Measurements from ENCODE around the gene ZNF536.
"Not testable (repeated sequence)": the region's sequence is repeated elsewhere in the genome, so short reads cannot be mapped to it uniquely, and the experiment has no call there.

Gene ZNF536

GRCh38 chr19:30391554-30392551, 19.7 kb downstream of the ZNF536 start:
- no peak for DNase-seq

- no peak for DNase-seq
Observed at GRCh38 chr19:30393046-30393445, 20.9 kb downstream of the ZNF536 start.

- DNase-seq, result no peak
Observed at GRCh38 chr19:30393729-30394480, 21.7 kb downstream of the ZNF536 start.

- no peak for DNase-seq
Observed at GRCh38 chr19:30394481-30395151, 22.4 kb downstream of the ZNF536 start.

- DNase-seq, result no peak
Observed at GRCh38 chr19:30395283-30395682, 23.1 kb downstream of the ZNF536 start.

- not testable (repeated sequence) for DNase-seq
Observed at GRCh38 chr19:30398539-30398938, 26.4 kb downstream of the ZNF536 start.

DNA sequence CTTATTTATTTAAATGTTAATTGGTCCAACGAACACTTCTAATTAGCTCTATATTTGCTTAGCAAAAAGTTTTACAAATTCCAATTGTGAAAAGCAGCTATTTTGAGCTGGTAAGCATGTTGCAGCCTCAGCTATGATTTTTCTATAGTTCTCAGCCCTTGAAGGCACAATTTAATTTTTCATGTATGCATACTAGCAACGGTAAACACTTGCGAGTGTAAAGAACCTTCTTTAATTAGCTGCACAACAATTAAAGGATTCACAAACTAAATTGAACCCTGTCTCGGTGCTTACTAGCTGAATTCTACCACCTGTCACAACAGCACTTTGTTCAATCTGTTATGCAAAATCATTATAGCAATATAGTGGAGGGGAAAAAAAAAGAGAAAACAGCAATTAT, 29.8 kb downstream of the ZNF536 start:
- DNase-seq, result no peak

DNA sequence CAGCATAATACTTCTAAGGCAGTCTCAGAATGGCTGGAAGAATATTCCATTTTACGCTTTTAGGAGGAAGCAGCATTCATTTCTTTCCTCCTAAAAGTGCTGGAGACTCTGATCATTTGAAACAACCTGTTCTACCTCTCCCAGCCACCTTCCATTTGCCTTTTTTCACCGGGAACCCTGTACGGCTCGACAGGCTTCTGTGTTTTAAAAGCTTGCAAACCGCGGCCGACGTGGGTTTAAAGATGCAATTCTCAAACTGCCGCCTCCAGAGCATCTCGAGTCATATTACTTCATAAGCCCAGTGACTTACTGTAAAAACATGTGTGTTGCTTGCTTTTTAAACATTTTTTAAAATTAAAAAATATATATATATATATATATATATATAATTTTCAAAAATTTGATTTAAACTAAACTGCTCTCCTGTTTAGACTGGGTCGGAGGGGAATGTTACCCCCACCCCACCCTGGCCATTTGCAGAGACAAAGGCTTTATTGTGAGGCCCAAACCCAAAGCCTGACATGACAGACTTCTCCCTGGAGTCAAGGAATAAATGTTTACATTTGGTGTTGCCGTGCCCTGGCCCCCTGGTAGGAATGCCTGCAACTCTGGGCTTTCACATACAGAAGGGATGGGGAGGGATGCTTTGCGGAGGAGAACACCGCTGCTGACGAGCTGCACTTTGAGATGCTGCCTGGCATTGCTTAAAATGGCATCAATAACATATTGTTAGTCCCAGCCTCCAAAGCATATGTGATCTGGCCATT, 30.4 kb downstream of the ZNF536 start:
- DNase-seq, result no peak

DNA sequence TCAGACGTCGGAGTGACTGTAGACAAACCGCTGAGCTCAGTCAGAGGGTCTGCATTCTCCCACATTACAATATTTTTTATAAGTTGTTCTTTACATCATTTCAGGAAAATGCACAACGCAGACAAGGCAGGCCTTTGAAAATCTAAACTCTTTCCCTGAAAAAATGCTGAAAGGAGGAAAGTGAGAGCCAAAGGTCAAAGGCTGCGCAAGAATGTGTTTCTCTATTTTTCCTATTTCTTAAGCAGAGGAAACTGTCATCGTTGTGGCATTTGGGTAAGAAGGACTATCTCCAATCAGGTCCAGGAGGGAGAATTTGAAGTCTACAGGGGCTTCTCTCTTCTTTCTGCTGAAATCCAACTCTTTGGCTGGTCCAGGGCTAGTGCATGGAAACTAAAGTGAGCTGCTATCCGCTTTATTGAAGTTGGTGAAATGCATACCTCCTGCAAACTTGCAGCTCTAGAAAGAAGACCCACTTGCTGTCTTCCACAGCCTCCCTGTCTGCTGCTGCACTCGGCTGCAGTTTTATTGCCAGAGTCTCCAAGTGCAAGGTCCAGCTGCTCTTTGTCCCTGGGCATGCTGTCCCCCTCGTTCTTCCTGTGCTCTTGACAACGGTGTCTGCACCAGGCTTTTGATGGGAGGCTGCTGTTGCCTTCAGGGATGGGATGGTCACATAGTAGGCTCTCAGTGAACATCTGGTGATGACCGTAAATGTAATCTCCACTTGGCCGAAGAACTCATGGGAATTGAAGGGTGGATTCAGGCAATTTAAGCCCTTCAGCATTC, 31.2 kb downstream of the ZNF536 start:
- DNase-seq, result no peak

DNA sequence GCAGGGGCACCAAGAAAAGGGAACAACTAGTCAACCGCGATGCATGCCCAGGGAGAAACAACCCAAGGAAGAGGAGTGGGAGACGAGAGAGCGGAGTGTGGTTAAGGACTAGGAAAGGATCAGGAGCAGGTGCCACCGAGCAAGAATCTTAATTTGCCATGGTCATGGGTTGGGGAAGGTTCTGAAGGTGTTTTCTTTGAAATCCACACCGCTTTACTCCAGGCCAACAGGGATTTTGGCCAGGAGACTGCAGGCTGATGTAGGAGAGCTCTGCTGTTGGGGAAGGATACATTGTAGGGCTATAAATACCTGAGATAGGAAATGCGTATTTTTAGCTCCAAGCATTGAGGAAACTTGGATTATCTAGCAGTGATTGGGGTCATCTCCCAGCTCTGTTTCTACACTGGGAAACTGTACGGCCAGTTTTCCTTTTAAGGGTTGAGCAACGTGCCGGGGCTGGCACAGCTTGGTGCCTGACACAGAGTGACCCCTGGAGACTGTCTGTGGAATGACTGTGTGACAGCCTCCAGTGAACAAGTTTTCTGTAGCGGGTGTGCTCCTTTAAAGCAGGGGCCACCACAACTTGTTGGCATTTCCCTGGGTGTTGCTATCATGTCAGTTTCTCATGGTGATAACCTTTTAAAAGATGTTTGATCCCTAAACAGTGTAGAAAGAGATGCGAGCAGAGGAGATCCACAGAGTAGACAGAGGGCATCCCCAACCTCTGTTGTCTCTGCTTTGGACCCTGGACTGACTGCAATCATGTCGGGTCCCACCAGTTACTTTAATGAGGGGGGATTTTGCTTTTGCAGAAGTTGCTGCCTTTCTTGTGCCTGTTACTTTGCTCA, 34.3 kb downstream of the ZNF536 start:
- no peak for DNase-seq

DNA sequence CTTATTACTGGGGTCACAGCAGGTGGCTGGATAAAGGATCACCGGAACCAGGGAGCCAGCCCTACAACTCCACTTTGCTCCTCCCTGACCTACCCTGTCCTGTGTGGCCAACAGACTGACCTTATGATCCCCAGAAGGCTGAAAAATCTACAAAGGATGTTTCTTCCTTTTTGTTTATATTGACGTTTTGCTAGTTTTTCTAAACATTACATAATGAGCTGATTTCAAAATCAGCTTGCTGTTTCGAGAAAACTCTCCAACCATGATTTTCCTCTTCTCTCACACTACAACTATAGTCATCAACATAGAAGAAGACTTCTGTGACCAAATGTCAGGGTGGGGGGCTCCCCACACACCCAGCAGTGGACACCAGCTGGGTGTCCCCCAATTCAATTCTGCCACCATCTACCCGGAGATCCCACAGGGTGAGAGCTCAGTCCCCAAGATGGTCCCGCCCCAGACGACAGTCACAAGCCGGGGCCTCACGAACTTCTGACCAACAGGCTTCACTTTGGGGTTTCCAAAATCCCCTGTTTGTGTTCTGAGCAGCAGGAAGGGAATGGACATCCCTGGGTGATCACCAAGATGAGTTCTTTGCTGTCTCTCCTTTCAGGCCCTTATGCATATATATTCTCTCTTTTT, 35.0 kb downstream of the ZNF536 start:
- no peak for DNase-seq

DNA sequence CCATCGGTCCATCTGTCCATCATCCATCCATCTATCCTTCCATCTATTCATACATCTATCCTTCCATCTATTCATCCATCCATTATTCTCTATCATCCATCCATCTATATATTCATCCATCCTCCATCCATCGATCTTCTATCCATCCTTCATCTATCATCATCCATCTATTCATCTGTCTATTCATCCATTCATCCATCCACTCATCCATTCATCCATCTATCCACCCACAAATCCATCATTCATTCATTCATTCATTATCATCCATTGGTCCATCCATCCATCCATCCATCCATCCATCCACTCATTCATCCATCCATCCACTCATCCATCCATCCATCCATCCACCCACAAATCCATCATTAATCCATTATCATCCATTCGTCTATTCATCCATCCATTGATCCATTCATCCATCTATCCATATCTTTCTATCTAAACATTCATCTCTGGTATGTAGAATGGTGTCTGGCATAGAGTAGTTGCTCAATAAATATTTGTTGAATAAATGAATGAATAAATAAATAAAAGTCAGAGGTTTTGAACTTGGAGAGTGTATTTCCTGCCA, 36.6 kb downstream of the ZNF536 start:
- no peak for DNase-seq

GRCh38 chr19:30411714-30412113, 39.5 kb downstream of the ZNF536 start:
- DNase-seq, result no peak

GRCh38 chr19:30416375-30416774, 44.2 kb downstream of the ZNF536 start:
- no peak for DNase-seq

GRCh38 chr19:30417166-30417565, 45.0 kb downstream of the ZNF536 start:
- not testable (repeated sequence) for DNase-seq

- no peak for DNase-seq
Observed at GRCh38 chr19:30419568-30420180, 47.5 kb downstream of the ZNF536 start.

DNA sequence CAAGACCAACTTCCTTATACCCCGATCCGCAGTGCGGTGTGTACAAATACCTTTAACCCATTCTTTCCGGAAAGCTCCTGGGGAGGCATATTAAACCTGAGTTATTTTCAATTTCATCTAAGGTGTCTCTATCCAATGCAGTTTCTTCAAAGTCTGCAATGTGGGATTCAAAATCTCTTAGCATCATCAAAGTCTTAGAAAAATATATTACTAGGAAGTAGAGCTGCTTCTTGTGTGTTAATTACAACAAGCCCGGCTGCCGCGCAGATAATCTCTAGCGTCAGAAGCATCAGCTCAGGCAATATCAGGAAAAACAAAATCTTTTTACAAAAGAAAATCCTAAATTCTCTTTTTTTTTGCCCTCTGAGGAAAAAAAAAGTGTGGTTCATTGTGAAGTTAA, 48.1 kb downstream of the ZNF536 start:
- no peak for DNase-seq

- DNase-seq, result no peak
Observed at GRCh38 chr19:30420881-30421280, 48.7 kb downstream of the ZNF536 start.

DNA sequence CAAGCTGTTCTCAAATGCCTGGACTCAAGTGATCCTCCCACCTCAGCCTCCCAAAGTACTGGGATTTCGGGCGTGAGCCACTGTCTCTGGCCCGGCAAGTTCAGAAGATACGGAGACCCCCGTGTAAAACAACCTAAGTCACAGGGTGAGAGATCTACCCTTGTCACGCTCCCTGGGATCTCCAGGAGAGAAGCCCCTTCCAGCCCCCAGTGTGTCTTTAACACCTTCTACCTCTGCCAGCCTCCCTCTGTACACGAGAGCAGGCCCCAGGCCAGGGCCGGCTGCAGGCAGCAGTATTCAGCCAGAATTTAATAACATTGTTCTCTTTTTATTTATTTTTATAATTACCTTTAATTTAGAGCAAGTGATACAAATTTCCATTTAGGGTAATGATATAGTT, 49.4 kb downstream of the ZNF536 start:
- no peak for DNase-seq

Data from DMS53 (cell line).